IgD-negative memory B cell (primary cell): Measurements from ENCODE around the gene CENPL. TPM values are rescaled to one million over a fixed set of nuclear protein-coding genes. Genes with fewer than 3 reads are reported as not detected.

Experiments used
- H3K27ac Mint-ChIP-seq, 3 donors: one replicate each; pipeline ENCODE4 v1.8.0; 2020 to 2022; ENCODE audit warnings: mild to moderate bottlenecking in 3 of 3, mixed read lengths in 3 of 3, moderate library complexity in 1 of 3
- H3K27me3 Mint-ChIP-seq: one replicate; pipeline ENCODE4 v1.8.0; 2021; ENCODE audit warnings: mixed read lengths
- H3K36me3 Mint-ChIP-seq: one replicate; pipeline ENCODE4 v1.8.0; 2020; ENCODE audit warnings: mild to moderate bottlenecking, mixed read lengths
- H3K4me1 Mint-ChIP-seq, 3 donors: one replicate each; pipeline ENCODE4 v1.8.0; 2020 to 2022; ENCODE audit warnings: mixed read lengths in 3 of 3, mild to moderate bottlenecking in 1 of 3
- H3K4me3 Mint-ChIP-seq, 4 donors: one replicate each; pipeline ENCODE4 v1.8.0; 2020 to 2022; ENCODE audit warnings: mild to moderate bottlenecking in 4 of 4, mixed read lengths in 4 of 4, moderate library complexity in 3 of 4
- H3K9me3 Mint-ChIP-seq, 3 donors: one replicate each; pipeline ENCODE4 v1.8.0; 2020 to 2021; ENCODE audit warnings: mixed read lengths in 3 of 3, mild to moderate bottlenecking in 1 of 3
- polyA plus RNA-seq: library from polyadenylated mRNA; unstranded; fragments of 300-500 nt; fragmentation: Illumina TruSeq; gene quantifications from one replicate; pipeline ENCODE4 v1.2.3, GENCODE V29; 2021

Gene CENPL
- polyA plus RNA-seq, 1 donor from 2014 or later = 7.2 TPM

DNA sequence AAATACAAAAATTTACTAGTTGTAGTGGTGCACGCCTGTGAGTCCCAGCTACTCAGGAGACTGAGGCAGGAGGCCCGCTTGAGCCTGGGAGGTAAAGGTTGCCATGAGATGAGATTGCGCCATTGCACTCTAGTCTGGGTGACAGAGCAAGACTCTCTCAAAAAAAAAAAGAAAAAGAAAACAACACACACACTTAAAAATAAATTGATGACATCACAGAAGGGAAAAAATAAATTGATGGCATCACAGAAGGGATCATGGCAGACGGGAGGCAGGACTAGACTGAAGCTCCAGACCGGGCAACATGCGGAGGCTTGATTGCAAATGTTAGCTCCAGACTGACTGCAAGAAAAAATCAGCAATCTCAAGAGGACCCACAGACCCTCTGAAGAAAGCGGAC, 66.6 kb downstream of the CENPL start:
- H3K36me3 Mint-ChIP-seq = peaks cover 17% of the 10 kb centered on the region
- no peak overlapping the region for H3K4me3 Mint-ChIP-seq
- no peak overlapping the region for H3K27ac Mint-ChIP-seq

DNA sequence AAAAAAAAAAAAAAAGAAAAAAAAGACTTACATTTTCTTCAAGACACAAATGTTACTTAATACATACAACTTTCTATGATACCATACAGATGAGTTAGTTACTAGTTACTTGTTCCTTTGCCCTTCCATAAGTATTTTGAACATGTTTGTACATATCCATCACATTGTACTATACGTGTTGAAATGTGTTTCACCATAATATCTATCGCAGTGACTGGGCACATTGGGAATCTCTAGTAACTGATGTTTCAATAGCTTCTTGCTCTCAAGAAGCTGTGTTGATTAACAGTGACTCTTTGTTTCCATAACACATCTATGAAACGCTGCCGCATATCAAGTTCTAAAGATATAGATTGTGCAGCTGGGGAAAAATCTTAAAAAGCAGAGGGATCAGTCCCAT, 67.0 kb downstream of the CENPL start:
- peaks cover 14% of the 10 kb centered on the region for H3K36me3 Mint-ChIP-seq
- H3K27me3 Mint-ChIP-seq = no peaks in the 10 kb centered on the region
- H3K9me3 Mint-ChIP-seq = peaks cover 0 to 6% (median 0%) of the 10 kb centered on the region in 3 donors
- peaks cover 0 to 1% (median 0%) of the 10 kb centered on the region in 3 donors for H3K4me1 Mint-ChIP-seq
- H3K27ac Mint-ChIP-seq = no peak overlapping the region
- H3K4me3 Mint-ChIP-seq = no peak overlapping the region

More for the DNA sequence above, 66.6 kb downstream of the CENPL start:
- Mint-ChIP-seq H3K27me3 (no peaks in the 10 kb centered on the region), H3K9me3 (peaks cover 0 to 6% (median 0%) of the 10 kb centered on the region in 3 donors), H3K4me1 (peaks cover 0 to 1% (median 0%) of the 10 kb centered on the region in 3 donors)

DNA sequence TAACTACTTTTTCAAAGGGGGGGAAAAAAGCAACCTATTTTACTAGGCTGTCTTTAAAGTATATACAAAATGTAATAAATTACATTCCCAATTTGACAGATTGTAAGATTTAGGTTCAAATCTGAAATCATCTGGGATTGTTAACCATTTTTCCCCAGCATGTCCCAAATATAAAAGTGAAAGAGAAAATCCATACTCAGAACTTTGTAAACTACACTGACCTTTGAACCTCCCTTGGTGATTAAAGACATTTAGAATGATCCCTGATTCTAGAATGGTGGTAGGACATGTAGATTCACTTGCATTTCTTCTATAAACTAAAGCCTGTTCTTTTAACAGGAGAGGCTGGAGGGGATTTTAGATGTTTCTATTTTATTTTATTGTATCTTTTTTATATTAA, 70.9 kb downstream of the CENPL start:
- no peaks in the 10 kb centered on the region for H3K27me3 Mint-ChIP-seq
- peaks cover 5% of the 10 kb centered on the region for H3K36me3 Mint-ChIP-seq
- no peaks in the 10 kb centered on the region for H3K9me3 Mint-ChIP-seq
- peaks cover 0 to 1% (median 0%) of the 10 kb centered on the region in 3 donors for H3K4me1 Mint-ChIP-seq
- no peak overlapping the region for H3K4me3 Mint-ChIP-seq
- H3K27ac Mint-ChIP-seq = no peak overlapping the region

Other genes starting within 250 kb of the CENPL start
- gene SLC9C2, start 221.8 kb downstream of the CENPL start, polyA plus RNA-seq = not detected
- not detected for gene TEX50, start 189.5 kb downstream of the CENPL start, polyA plus RNA-seq
- not detected for gene ANKRD45, start 155.0 kb downstream of the CENPL start, polyA plus RNA-seq
- 13.0 TPM for gene KLHL20, start 109.9 kb downstream of the CENPL start, polyA plus RNA-seq
- gene DARS2, start 210 bp downstream of the CENPL start, polyA plus RNA-seq = 8.6 TPM
- 307 TPM for gene GAS5, start 43.1 kb upstream of the CENPL start, polyA plus RNA-seq
- 2.0 TPM for gene ZBTB37, start 43.5 kb upstream of the CENPL start, polyA plus RNA-seq
- gene SERPINC1, start 92.4 kb upstream of the CENPL start, polyA plus RNA-seq = not detected
- 6.0 TPM for gene RC3H1, start 197.5 kb upstream of the CENPL start, polyA plus RNA-seq